Measurements from ENCODE around the gene MYBPC2.

- TF ChIP-seq POLR2A (IDR thresholded peaks at IDR 0.05) (no peak), CTCF (IDR thresholded peaks at IDR 0.05) (no peak)
Measured at GRCh38 chr19:50392759-50393158, 39.9 kb upstream of the MYBPC2 start.

Measured in right lobe of liver (tissue), 4 donors.